ENCODE measurements around the gene MED22.
"Not testable (repeated sequence)": the region's sequence is repeated elsewhere in the genome, so short reads cannot be mapped to it uniquely, and the experiment has no call there.

Gene MED22

GRCh38 chr9:133307301-133307700 lies 40.6 kb downstream of the MED22 start:
- DNase-seq (ENCODE audit: low read depth in 1 of 2, low spot score in 1 of 2), result no peak

GRCh38 chr9:133306242-133307204 lies 41.4 kb downstream of the MED22 start:
- DNase-seq (ENCODE audit: low read depth in 1 of 2, low spot score in 1 of 2), result no peak

GRCh38 chr9:133305731-133306130 lies 42.2 kb downstream of the MED22 start:
- DNase-seq (ENCODE audit: low read depth in 1 of 2, low spot score in 1 of 2), result no peak

GRCh38 chr9:133304477-133305377 lies 43.2 kb downstream of the MED22 start:
- no peak for DNase-seq (ENCODE audit: low read depth in 1 of 2, low spot score in 1 of 2)

GRCh38 chr9:133304158-133304470 lies 43.8 kb downstream of the MED22 start:
- DNase-seq (ENCODE audit: low read depth in 1 of 2, low spot score in 1 of 2), result no peak

- DNase-seq (ENCODE audit: low read depth in 1 of 2, low spot score in 1 of 2), result no peak
Observed at GRCh38 chr9:133303266-133304157, 44.4 kb downstream of the MED22 start.

- no peak for DNase-seq (ENCODE audit: low read depth in 1 of 2, low spot score in 1 of 2)
Observed at GRCh38 chr9:133301253-133302230, 46.4 kb downstream of the MED22 start.

- not testable (repeated sequence) for DNase-seq (ENCODE audit: low read depth in 1 of 2, low spot score in 1 of 2)
Observed at GRCh38 chr9:133299996-133300395, 47.9 kb downstream of the MED22 start.

- no peak for DNase-seq (ENCODE audit: low read depth in 1 of 2, low spot score in 1 of 2)
Observed at GRCh38 chr9:133294257-133294656, 53.7 kb downstream of the MED22 start.

GRCh38 chr9:133290751-133291302 lies 57.1 kb downstream of the MED22 start:
- DNase-seq (ENCODE audit: low read depth in 1 of 2, low spot score in 1 of 2), result no peak
